Mesenchymal stem cell (in vitro differentiated cells and primary cell): Measurements from ENCODE around the gene VIM.
A peak's percentile ranks its signal among the peaks of the same experiment; 100 is the strongest.

ENCODE experiments used
- DNase-seq: peaks from one replicate; pipeline ENCODE4 v3.0.0-alpha.2; 2013
- H2AFZ ChIP-seq: one replicate; pipeline ENCODE4 v1.6.1; 2013; ENCODE audit warnings: low read depth, mild to moderate bottlenecking, control low read depth, inconsistent platforms, low read length, moderate library complexity
- H2AK5ac ChIP-seq: 2 replicates; pipeline ENCODE4 v1.6.1; 2013; ENCODE audit warnings: low read length, moderate library complexity, mild to moderate bottlenecking, inconsistent platforms; ENCODE audit not compliant: severe bottlenecking
- H2BK120ac ChIP-seq: one replicate; pipeline ENCODE4 v1.6.1; 2013; ENCODE audit warnings: low read depth, mild to moderate bottlenecking, inconsistent platforms, low read length, moderate library complexity
- H2BK12ac ChIP-seq, 2 experiments: one replicate each; pipeline ENCODE4 v1.6.1; 2013; ENCODE audit warnings: inconsistent platforms in 2 of 2, low read length in 2 of 2, mild to moderate bottlenecking in 2 of 2, moderate library complexity in 2 of 2, control low read depth in 1 of 2
- H2BK15ac ChIP-seq: one replicate; pipeline ENCODE4 v1.6.1; 2013; ENCODE audit warnings: mild to moderate bottlenecking, low read depth, inconsistent platforms; ENCODE audit not compliant: poor library complexity, severe bottlenecking
- H2BK5ac ChIP-seq: 2 replicates; pipeline ENCODE4 v1.6.1; 2013; ENCODE audit warnings: low read depth, mild to moderate bottlenecking, low read length, control low read depth, inconsistent platforms; ENCODE audit not compliant: poor library complexity, severe bottlenecking
- H3K14ac ChIP-seq, 2 experiments: one replicate each; pipeline ENCODE4 v1.6.1; 2013; ENCODE audit warnings: inconsistent platforms in 2 of 2, low read length in 2 of 2, control low read depth in 1 of 2, mild to moderate bottlenecking in 1 of 2, moderate library complexity in 1 of 2
- H3K18ac ChIP-seq, 2 experiments: one replicate each; pipeline ENCODE4 v1.6.1; 2013; ENCODE audit warnings: inconsistent platforms in 2 of 2, low read length in 2 of 2, control low read depth in 1 of 2, low read depth in 1 of 2, mild to moderate bottlenecking in 1 of 2
- H3K23ac ChIP-seq, 2 experiments: one replicate each; pipeline ENCODE4 v1.6.1; 2013; ENCODE audit warnings: inconsistent platforms in 2 of 2, low read length in 2 of 2, mild to moderate bottlenecking in 2 of 2, moderate library complexity in 2 of 2, control low read depth in 1 of 2
- H3K27ac ChIP-seq: 2 replicates; pipeline ENCODE4 v1.5.1; 2013; ENCODE audit warnings: mild to moderate bottlenecking, moderate library complexity, low read length, control low read depth, inconsistent platforms; ENCODE audit not compliant: poor library complexity, severe bottlenecking
- H3K27me3 ChIP-seq, 2 experiments: 2 replicates each; pipeline versions ENCODE4 v1.6.1 to v1.7.0; 2013; ENCODE audit warnings: low read length in 2 of 2, mild to moderate bottlenecking in 2 of 2, moderate library complexity in 2 of 2, control low read depth in 1 of 2, inconsistent platforms in 1 of 2; ENCODE audit not compliant: control insufficient read depth in 1 of 2, insufficient read depth in 1 of 2
- H3K36me3 ChIP-seq, 2 experiments: 2 replicates each; pipeline versions ENCODE4 v1.6.1 to v1.7.0; 2013; ENCODE audit warnings: low read length in 2 of 2, control low read depth in 1 of 2, inconsistent platforms in 1 of 2, low read depth in 1 of 2, mild to moderate bottlenecking in 1 of 2; ENCODE audit not compliant: insufficient read depth in 2 of 2, control insufficient read depth in 1 of 2
- H3K4ac ChIP-seq, 2 experiments: one replicate each; pipeline ENCODE4 v1.6.1; 2013; ENCODE audit warnings: inconsistent platforms in 2 of 2, low read length in 2 of 2, mild to moderate bottlenecking in 2 of 2, moderate library complexity in 2 of 2, control low read depth in 1 of 2, low read depth in 1 of 2
- H3K4me1 ChIP-seq: 2 replicates; pipeline ENCODE4 v1.6.1; 2013; ENCODE audit warnings: low read depth, low read length, control low read depth; ENCODE audit not compliant: control insufficient read depth, insufficient read depth
- H3K4me2 ChIP-seq: 2 replicates; pipeline ENCODE4 v1.6.1; 2013; ENCODE audit warnings: low read length, mild to moderate bottlenecking, inconsistent platforms; ENCODE audit not compliant: poor library complexity, severe bottlenecking
- H3K4me3 ChIP-seq, 2 experiments: 2 replicates each; pipeline versions ENCODE4 v1.5.1 to v1.7.0; 2013; ENCODE audit warnings: low read length in 2 of 2, mild to moderate bottlenecking in 2 of 2, control low read depth in 1 of 2, low read depth in 1 of 2; ENCODE audit not compliant: insufficient read depth in 1 of 2
- H3K79me1 ChIP-seq: replicated peaks from 2 replicates; pipeline ENCODE4 v1.6.1; 2013; ENCODE audit warnings: mild to moderate bottlenecking, control low read depth, low read length, inconsistent platforms; ENCODE audit not compliant: poor library complexity, severe bottlenecking
- H3K9ac ChIP-seq: 2 replicates; pipeline ENCODE4 v1.7.0; 2013; ENCODE audit warnings: mild to moderate bottlenecking, low read length, moderate library complexity
- H3K9me3 ChIP-seq: 2 replicates; pipeline ENCODE4 v1.7.0; 2013; ENCODE audit warnings: mild to moderate bottlenecking, low read length; ENCODE audit not compliant: control insufficient read depth
- H4K8ac ChIP-seq: one replicate; pipeline ENCODE4 v1.6.1; 2013; ENCODE audit warnings: inconsistent platforms, mild to moderate bottlenecking, low read length, moderate library complexity
- H4K91ac ChIP-seq: one replicate; pipeline ENCODE4 v1.6.1; 2013; ENCODE audit warnings: mild to moderate bottlenecking, low read length, inconsistent platforms
- WGBS: methylation state at CpG from one replicate; pipeline ENCODE4 v1.1.7; 2013; ENCODE audit warnings: mixed read lengths; 5-methylcytosine and 5-hydroxymethylcytosine counted together

Gene VIM

GRCh38 chr10:17240616-17241015 lies 12.6 kb downstream of the VIM start:
- H3K14ac ChIP-seq, result no peak overlapping the region
- H3K4me2 ChIP-seq, result no peak overlapping the region
- no peak overlapping the region for H3K18ac ChIP-seq
- H4K91ac ChIP-seq, result no peak overlapping the region
- WGBS, result 98% methylated on average over 4 of the region's 4 CpGs
- H2AFZ ChIP-seq, result no peak overlapping the region
- H2BK120ac ChIP-seq, result no peak overlapping the region
- H3K9me3 ChIP-seq, result peaks cover 7% of the 10 kb centered on the region
- H2AK5ac ChIP-seq, result no peak overlapping the region
- no peak overlapping the region for H2BK5ac ChIP-seq
- no peak overlapping the region for H3K4ac ChIP-seq
- H2BK15ac ChIP-seq, result no peak overlapping the region
- DNase-seq, result peak; percentile 82
- peaks cover 0 to 25% of the 10 kb centered on the region in 2 experiments for H3K36me3 ChIP-seq
- H3K4me3 ChIP-seq, result no peak overlapping the region
- no peak overlapping the region for H3K9ac ChIP-seq
- H4K8ac ChIP-seq, result no peak overlapping the region
- no peak overlapping the region for H2BK12ac ChIP-seq
- no peak overlapping the region for H3K23ac ChIP-seq
- H3K4me1 ChIP-seq, result no peaks in the 10 kb centered on the region
- no peaks in the 10 kb centered on the region for H3K27me3 ChIP-seq
- H3K79me1 ChIP-seq, result no peaks in the 10 kb centered on the region
- no peak overlapping the region for H3K27ac ChIP-seq

- H3K4me3 ChIP-seq, result no peak overlapping the region
- H2BK15ac ChIP-seq, result no peak overlapping the region
- H2AK5ac ChIP-seq, result no peak overlapping the region
- no peak overlapping the region for H3K4me2 ChIP-seq
- peak; percentile 23 for DNase-seq
- no peak overlapping the region for H3K23ac ChIP-seq
- no peaks in the 10 kb centered on the region for H3K27me3 ChIP-seq
- no peak overlapping the region for H2BK12ac ChIP-seq
- H3K36me3 ChIP-seq, result peaks cover 0 to 13% of the 10 kb centered on the region in 2 experiments
- H3K9ac ChIP-seq, result no peak overlapping the region
- no peak overlapping the region for H4K91ac ChIP-seq
- no peak overlapping the region for H3K4ac ChIP-seq
- no peak overlapping the region for H2AFZ ChIP-seq
- no peak overlapping the region for H3K18ac ChIP-seq
- H3K27ac ChIP-seq, result no peak overlapping the region
- no peaks in the 10 kb centered on the region for H3K79me1 ChIP-seq
- 91% methylated on average over 5 of the region's 5 CpGs for WGBS
- H3K4me1 ChIP-seq, result no peaks in the 10 kb centered on the region
- H2BK5ac ChIP-seq, result no peak overlapping the region
- peaks cover 7% of the 10 kb centered on the region for H3K9me3 ChIP-seq
- no peak overlapping the region for H2BK120ac ChIP-seq
- no peak overlapping the region for H4K8ac ChIP-seq
- no peak overlapping the region for H3K14ac ChIP-seq
These were observed 13.7 kb downstream of the VIM start for GRCh38 chr10:17241611-17242333.

DNA sequence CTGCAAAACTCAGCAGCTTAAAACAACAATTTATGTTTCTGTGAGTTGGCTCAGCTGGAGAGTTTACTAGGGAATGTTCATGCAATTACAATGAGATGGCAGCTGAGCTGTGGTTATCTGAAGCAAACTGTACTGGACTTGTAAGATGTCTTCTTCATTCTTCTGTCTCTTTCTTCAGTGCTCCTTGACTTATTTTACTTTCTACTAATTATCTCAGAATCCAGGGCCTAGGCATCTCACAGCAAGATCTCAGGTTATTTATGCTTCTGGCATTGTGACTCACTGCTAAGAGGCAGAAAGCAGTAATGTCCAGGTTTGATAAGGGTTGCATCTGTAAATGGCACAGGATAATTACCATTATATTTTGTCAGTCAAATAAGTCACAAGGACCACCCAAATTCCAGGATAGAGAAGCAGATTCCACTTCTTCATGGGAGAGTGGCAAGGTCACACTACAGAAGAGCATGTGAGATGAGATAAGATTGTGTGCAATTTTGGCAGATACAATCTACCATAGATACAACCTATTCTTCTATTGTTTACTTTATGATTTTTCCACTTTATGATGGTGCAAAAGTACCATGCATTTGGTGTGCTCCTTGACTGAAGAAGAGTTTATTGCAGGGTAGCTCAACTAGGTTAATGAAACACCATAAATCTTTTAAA lies 16.8 kb downstream of the VIM start:
- Histone ChIP-seq H3K9me3 (peaks cover 9% of the 10 kb centered on the region), H3K9ac (no peak overlapping the region), H3K27me3 (no peaks in the 10 kb centered on the region), H2BK5ac (no peak overlapping the region), H4K91ac (no peak overlapping the region), H3K4me1 (no peaks in the 10 kb centered on the region), H2BK120ac (no peak overlapping the region), H3K4ac (no peak overlapping the region), H3K79me1 (no peaks in the 10 kb centered on the region), H2AFZ (no peak overlapping the region), H3K4me3 (no peak overlapping the region), H2BK15ac (no peak overlapping the region), H3K27ac (peak overlapping the region; percentile 36), H4K8ac (no peak overlapping the region), H3K14ac (no peak overlapping the region), H3K23ac (no peak overlapping the region), H2AK5ac (no peak overlapping the region), H2BK12ac (no peak overlapping the region), H3K4me2 (no peak overlapping the region), H3K36me3 (no peaks in the 10 kb centered on the region), H3K18ac (no peak overlapping the region)
- peak; percentile 41 for DNase-seq

GRCh38 chr10:17247210-17247609 lies 19.2 kb downstream of the VIM start:
- WGBS, result 81% methylated on average over 1 of the region's 1 CpG
- no peak overlapping the region for H4K8ac ChIP-seq
- no peak overlapping the region for H3K23ac ChIP-seq
- H3K4ac ChIP-seq, result no peak overlapping the region
- no peak overlapping the region for H2BK120ac ChIP-seq
- H3K4me2 ChIP-seq, result no peak overlapping the region
- H3K36me3 ChIP-seq, result no peaks in the 10 kb centered on the region
- no peaks in the 10 kb centered on the region for H3K27me3 ChIP-seq
- peak overlapping the region in 1 of 2 experiments; percentile 21 for H3K18ac ChIP-seq
- no peak overlapping the region for H4K91ac ChIP-seq
- H2BK15ac ChIP-seq, result no peak overlapping the region
- H3K79me1 ChIP-seq, result no peaks in the 10 kb centered on the region
- H2AFZ ChIP-seq, result no peak overlapping the region
- H3K27ac ChIP-seq, result no peak overlapping the region
- H2BK5ac ChIP-seq, result no peak overlapping the region
- H3K9ac ChIP-seq, result no peak overlapping the region
- peak overlapping the region in 1 of 2 experiments; percentile 38 for H2BK12ac ChIP-seq
- no peaks in the 10 kb centered on the region for H3K4me1 ChIP-seq
- H3K4me3 ChIP-seq, result no peak overlapping the region
- H3K14ac ChIP-seq, result no peak overlapping the region
- peaks cover 2% of the 10 kb centered on the region for H3K9me3 ChIP-seq
- DNase-seq, result no peak
- H2AK5ac ChIP-seq, result no peak overlapping the region
